Middle frontal gyrus (tissue), 1 donor: ENCODE measurements around the gene HACD1.

Experiments used
- DNase-seq: peaks from one replicate; pipeline ENCODE4 v3.0.0-alpha.2; 2015; ENCODE audit warnings: low spot score; ENCODE audit errors: extremely low spot score

HACD1 gene, protein sequence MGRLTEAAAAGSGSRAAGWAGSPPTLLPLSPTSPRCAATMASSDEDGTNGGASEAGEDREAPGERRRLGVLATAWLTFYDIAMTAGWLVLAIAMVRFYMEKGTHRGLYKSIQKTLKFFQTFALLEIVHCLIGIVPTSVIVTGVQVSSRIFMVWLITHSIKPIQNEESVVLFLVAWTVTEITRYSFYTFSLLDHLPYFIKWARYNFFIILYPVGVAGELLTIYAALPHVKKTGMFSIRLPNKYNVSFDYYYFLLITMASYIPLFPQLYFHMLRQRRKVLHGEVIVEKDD

DNA sequence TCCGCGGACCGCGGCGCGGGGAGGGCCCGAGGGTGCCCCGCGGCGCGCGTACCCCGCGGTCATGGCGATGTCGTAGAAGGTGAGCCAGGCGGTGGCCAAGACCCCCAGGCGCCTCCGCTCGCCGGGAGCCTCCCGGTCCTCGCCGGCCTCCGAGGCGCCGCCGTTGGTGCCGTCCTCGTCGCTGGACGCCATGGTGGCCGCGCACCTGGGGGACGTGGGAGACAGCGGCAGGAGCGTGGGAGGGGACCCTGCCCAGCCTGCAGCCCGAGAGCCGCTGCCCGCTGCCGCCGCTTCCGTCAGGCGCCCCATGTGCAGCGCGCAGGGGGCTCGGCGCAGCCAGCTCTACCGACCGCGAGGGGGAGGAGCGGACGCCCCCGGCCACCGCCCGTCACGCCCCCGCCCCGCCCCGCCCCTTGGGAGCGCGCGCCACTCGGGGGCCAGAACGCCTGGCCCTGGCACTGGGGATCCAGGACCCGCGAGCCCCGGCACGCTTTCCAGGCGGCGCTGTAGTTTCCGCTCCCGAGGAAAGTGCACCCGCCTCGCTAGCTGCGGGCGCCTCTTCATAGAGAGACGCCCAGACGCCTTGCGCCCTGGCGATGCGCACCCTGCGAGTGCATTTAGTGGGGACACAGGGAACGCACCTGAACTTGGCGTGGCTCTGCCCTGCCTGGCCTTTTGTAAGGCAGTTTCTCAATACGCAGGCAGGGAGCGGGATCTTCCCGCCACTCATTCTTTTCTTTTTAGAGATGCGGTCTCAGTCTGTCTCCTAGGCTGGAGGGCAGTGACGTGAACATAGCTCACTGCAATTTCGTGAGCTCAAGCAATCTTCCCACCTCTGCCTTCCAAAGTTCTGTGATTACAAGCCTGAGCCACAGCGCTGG, at the start of gene HACD1:
Gene HACD1, minus strand, starts transcription at position 344 of the 881 bp plus-strand sequence. Its CDS starts 35 bp downstream, at position 309.
- DNase-seq = peak; percentile 35

GRCh38 chr10:17665747-17666146, 48.6 kb upstream of the HACD1 start:
- no peak for DNase-seq

DNA sequence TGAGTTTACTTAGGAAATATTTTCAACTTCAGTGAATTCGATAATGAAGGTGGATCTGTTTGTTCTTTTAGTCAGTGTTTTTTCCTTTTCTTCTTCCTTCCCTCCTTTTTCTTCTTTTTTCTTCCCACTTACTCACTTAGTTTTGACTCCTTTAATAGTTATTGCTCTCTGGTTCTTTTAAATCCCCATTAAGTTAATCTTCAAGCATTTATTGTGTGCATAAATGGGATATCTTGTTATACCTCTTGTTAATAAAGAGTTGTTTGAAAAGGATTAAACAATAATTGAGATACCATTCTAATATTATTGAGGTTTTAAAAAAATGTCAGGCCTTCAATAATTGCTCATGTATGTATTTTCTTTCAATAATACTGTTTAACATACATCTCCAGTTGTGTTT, 46.3 kb upstream of the HACD1 start:
- DNase-seq = no peak

DNA sequence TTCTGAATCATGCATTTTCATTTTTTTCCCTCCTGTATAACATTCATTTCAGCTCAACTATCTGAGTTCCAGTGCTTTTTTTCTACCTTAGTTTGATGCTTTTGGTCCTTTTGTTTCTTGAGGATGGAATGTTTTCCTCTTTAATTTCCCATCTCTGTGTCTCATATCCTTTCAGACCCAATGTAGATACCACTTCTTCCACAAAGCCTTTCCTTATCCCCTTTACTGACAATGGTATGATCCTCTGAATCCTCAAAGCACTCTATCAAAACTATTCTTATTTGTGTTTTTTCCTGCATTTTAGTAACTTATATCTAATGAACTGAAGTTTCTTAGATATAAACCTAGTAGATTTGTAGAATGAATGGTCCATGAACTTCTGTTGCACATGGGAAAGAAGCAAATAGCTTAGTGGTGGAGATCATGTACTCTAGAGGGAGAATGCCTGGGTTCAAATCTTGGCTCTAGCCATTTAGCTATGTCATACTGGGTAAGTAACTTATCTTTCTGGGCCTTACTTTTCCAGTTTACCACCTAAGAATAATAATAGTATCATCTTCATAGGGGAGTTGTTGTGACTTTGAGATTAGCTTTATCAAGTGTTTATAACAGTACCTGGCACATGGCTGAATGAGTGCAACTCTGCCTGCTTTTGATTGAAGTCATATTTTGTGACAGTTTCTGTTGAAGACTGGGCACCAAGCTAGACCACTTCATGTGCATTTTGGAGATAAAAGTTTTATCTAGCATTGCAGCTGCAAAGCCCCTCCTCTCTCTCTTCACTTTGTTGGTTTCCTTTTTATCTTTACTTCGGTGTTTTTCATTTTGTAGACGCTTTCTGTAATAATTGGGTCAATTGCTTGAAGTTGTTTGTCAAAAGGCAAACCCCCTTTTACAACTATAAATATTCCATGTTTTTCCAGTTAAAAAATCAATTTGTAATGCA, 45.3 kb upstream of the HACD1 start:
- no peak for DNase-seq

GRCh38 chr10:17661510-17661909, 44.3 kb upstream of the HACD1 start:
- no peak for DNase-seq

DNA sequence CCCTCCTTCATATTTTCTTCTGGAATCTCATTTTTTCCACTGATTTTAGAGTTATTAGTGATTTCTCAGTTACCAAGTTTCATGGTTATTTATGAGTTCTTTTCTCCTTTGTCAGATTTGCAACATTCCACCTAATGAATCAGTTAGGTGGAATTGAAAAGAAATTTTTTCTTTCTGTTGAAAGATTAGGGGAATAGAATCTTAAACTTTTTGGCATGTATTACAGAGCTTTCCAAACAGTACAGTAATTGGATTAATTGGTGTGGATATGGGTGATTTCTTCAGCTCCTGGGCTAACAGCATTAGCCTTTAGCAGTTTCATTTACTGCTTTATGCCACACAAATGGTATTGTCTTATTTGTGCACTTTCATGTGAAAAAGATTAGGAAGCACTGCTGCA, 43.7 kb upstream of the HACD1 start:
- no peak for DNase-seq

DNA sequence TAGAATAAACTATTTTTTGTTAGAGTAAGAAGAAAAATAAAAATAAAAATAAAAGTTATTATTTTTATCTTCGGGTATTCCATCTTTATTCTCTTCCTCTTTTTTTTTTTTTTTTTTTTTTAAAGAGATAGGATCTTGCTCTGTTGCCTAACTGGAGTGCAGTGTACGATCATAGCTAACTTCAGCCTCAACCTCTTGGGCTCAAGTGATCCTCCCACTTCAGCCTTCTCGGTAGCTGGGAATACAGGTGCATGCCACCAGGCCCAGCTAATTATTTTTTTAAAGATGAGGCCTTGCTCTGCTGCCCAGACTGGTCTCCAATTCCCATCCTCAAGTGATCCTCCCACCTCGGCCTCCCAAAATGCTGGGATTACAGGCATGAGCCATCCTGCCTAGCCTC, 42.2 kb upstream of the HACD1 start:
- no peak for DNase-seq

DNA sequence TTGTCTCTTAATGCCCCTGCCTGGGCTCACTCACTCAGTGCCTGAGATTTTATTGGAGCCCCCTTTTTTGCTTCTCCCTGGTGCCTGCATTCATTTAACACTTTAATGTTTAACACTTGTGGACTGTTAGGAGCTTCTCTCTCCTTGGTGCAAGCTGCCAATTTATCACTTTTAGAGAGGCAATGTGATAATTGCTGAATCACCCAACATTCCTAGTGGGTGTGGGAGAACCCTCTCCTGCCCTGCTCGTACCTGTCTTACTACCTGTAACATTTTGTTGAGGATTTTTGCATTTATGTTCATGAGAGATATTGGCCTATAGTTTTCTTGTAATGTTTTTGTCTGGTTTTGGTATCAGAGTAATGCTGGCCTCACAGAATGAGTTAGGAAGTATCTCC, 39.9 kb upstream of the HACD1 start:
- DNase-seq = no peak

- no peak for DNase-seq
Measured at GRCh38 chr10:17655567-17656146, 38.5 kb upstream of the HACD1 start.

GRCh38 chr10:17655009-17655408, 37.8 kb upstream of the HACD1 start:
- no peak for DNase-seq

DNA sequence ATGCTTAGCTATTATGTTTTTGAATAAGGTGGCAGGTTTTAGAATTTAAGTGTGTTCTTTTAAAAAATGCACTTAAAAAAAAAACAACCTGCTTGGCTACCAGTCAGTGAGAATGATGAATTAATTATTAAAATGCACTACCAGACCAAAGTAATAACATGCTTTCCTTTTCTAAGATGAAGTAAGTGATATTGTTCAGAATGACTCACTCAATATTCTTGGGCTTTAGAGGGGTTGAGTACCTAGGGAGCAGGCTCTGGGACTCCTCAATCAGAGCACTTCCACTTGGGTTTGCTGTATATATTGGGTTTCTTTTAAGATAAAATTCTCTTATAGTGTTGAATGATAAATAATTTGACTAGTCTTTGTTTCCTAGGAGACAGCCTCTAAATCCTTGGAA, 35.4 kb upstream of the HACD1 start:
- no peak for DNase-seq

- no peak for DNase-seq
Measured at GRCh38 chr10:17651896-17652295, 34.7 kb upstream of the HACD1 start.

DNA sequence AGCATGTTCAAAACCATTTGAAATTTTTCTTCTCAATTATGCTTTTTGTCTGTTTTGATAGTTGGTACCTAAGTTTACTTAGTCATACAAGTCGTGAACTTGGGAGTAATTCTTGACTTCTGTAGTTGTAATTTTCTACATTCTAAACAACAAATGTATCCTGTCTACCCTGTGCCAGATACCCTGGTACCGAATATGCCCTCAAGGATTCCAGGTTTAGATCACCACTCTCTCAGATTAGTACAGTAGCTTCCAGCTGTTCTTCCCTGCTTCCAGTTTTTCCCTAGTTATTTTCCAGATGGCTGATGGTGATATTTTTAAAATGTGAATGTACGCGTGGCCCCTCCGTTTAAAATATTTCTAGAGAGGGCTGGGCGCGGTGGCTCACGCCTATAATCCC, 33.2 kb upstream of the HACD1 start:
- no peak for DNase-seq

- DNase-seq = no peak
Measured at GRCh38 chr10:17649836-17650235, 32.7 kb upstream of the HACD1 start.

- DNase-seq = no peak
Measured at GRCh38 chr10:17649052-17649451, 31.9 kb upstream of the HACD1 start.

GRCh38 chr10:17648243-17649035, 31.3 kb upstream of the HACD1 start:
- DNase-seq = no peak

DNA sequence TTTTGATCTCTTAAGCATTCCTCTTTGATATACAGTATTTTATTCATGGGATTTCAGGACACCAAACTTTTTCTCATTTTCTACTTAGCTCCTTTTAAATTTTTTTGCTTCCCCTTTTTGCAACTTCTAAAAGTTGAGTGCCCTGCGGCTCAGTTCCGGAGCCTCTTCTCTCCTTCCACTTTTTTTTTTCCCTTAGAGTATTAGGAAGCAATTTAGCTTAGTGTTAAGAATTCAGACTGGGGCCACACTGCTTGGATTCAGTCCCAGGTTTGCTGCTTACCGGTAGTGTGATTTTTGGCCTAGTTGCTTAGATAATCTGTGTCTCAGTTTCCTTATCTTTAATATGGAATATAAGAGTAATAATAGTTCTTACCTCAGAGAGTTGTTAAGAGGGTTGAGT, 30.2 kb upstream of the HACD1 start:
- DNase-seq = no peak

DNA sequence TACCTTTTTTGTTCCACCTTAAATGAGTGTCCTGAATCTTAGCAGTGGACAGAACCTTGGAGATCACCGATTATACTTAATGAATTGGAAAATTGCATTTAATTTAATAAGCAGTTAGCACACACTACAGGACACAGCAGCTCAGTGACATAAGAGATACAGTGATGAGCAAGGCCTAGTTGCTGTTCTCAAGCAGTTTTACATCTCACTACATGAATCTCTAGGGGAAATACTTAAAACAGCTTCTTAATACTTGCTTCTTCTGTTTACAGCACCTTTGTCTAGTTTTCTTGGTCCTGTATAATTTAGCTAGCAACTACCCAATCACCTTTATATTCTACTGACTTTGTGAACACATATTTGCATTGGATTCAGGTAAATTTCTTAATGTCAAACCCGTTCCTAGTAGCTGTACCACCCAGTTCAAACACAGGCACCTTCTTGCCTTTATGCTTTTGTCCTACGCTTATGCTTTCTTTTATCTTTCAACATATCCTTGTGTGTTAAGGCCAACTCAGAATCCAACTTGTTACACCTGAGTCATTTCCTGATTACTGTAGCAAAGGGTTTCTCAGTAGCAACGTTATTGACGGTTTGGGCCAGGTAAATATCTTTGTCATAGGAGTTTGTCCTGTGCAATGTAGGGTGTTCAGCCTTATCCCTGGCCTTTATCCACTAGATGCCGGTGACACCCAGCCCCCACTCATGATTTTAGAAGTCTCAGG, 28.6 kb upstream of the HACD1 start:
- no peak for DNase-seq

- DNase-seq = no peak
Measured at GRCh38 chr10:17644485-17644943, 27.3 kb upstream of the HACD1 start.
